ENCODE data around the gene SPRR2A. TPM values are rescaled to one million over a fixed set of nuclear protein-coding genes. Genes with fewer than 3 reads are reported as not detected.

SPRR2A gene
- total and polyA plus RNA-seq, 8 donors, result 1.9 to 190 (median 2.7) TPM; not detected in 5

DNA sequence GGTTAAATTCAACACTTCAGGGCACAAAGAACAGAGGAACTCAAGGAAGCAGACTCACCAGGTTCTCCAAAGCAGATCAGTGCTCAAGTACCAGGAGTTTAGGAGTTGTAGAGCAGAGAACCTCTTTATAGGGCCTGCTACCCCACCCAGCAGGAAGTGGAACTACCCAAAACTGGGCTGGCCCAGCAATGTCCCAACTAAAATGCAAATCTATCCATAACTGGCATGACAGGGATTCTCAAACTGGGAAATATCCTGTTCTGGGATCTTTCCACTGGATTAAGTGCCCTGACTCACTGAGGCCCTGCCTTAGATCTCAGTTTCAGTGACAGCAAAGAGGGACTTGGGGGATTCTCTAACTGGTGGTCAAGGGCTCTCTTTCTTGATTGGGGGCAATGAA is 37.1 kb upstream of the SPRR2A start, which contains the start of gene SPRR2E:
TSS of gene SPRR2E (minus strand) at position 101 of the 400 bp plus-strand sequence. CDS start 775 bp downstream, outside the sequence.
- no peaks in the 10 kb centered on the region for H3K36me3 ChIP-seq
- H3K4me3 ChIP-seq, result no peak within 1 kb of the TSS
- intact Hi-C loops (cut with DNase I; ENCODE audit: low total_unique reads), result no loop called here
- DNase-seq, result no peak
- TF ChIP-seq CTCF (IDR thresholded peaks at IDR 0.05) (no peak), EP300 (IDR thresholded peaks at IDR 0.05) (no peak), POLR2AphosphoS5 (IDR thresholded peaks at IDR 0.05) (no peak), POLR2A (IDR thresholded peaks at IDR 0.05) (no peak)
- no peaks in the 10 kb centered on the region for H3K9me3 ChIP-seq
- no peak within 1 kb of the TSS for H3K27ac ChIP-seq
- no peaks in the 10 kb centered on the region for H3K4me1 ChIP-seq
- H3K27me3 ChIP-seq, result no peaks in the 10 kb centered on the region

GRCh38 chr1:153087652-153088051 is 30.3 kb upstream of the SPRR2A start:
- Histone ChIP-seq H3K27me3 (no peaks in the 10 kb centered on the region), H3K27ac (no peak overlapping the region), H3K9me3 (peaks cover 0 to 5% (median 0%) of the 10 kb centered on the region in 4 donors), H3K4me1 (no peaks in the 10 kb centered on the region), H3K36me3 (no peaks in the 10 kb centered on the region), H3K4me3 (no peak overlapping the region)
- peak in 1 of 2 donors; percentile 3 for DNase-seq
- 67 to 77% (median 72%) methylated on average over 1 of the region's 1 CpG for WGBS, 5 donors
- intact Hi-C loops (cut with DNase I; ENCODE audit: low total_unique reads), result no loop called here
- no peak for TF ChIP-seq POLR2AphosphoS5 (IDR thresholded peaks at IDR 0.05)
- TF ChIP-seq CTCF (IDR thresholded peaks at IDR 0.05), result no peak
- TF ChIP-seq POLR2A (IDR thresholded peaks at IDR 0.05), result no peak
- TF ChIP-seq EP300 (IDR thresholded peaks at IDR 0.05), result no peak

- H3K9me3 ChIP-seq, result peaks cover 0 to under 1% (median 0%) of the 10 kb centered on the region in 4 donors
- no peak overlapping the region for H3K4me3 ChIP-seq
- TF ChIP-seq EP300 (IDR thresholded peaks at IDR 0.05) (no peak), CTCF (IDR thresholded peaks at IDR 0.05) (no peak), POLR2A (IDR thresholded peaks at IDR 0.05) (no peak), POLR2AphosphoS5 (IDR thresholded peaks at IDR 0.05) (no peak)
- H3K27ac ChIP-seq, result no peak overlapping the region
- no peaks in the 10 kb centered on the region for H3K4me1 ChIP-seq
- no peak for DNase-seq
- 80 to 91% (median 86%) methylated on average over 3 of the region's 3 CpGs for WGBS, 5 donors
- no peaks in the 10 kb centered on the region for H3K27me3 ChIP-seq
- intact Hi-C loops (cut with DNase I; ENCODE audit: low total_unique reads), result no loop called here
- no peaks in the 10 kb centered on the region for H3K36me3 ChIP-seq
These were observed 24.4 kb upstream of the SPRR2A start for GRCh38 chr1:153081736-153082135.

GRCh38 chr1:153072806-153073726 is 15.8 kb upstream of the SPRR2A start:
- 77 to 89% (median 81%) methylated on average over 4 to 5 of the region's 5 CpGs for WGBS, 5 donors
- Histone ChIP-seq H3K4me1 (no peaks in the 10 kb centered on the region), H3K27ac (no peak overlapping the region), H3K9me3 (no peaks in the 10 kb centered on the region), H3K27me3 (no peaks in the 10 kb centered on the region), H3K4me3 (no peak overlapping the region), H3K36me3 (no peaks in the 10 kb centered on the region)
- intact Hi-C loops (cut with DNase I; ENCODE audit: low total_unique reads), result no loop called here
- DNase-seq, result no peak
- TF ChIP-seq CTCF (IDR thresholded peaks at IDR 0.05) (no peak), EP300 (IDR thresholded peaks at IDR 0.05) (no peak), POLR2A (IDR thresholded peaks at IDR 0.05) (no peak), POLR2AphosphoS5 (IDR thresholded peaks at IDR 0.05) (no peak)

All from stomach (tissue), 9 donors.